K562 (cell line): Measurements from ENCODE around the gene PRRC2A. TPM values are rescaled to one million over a fixed set of nuclear protein-coding genes. Genes with fewer than 3 reads are reported as not detected.
A peak's percentile ranks its signal among the peaks of the same experiment; 100 is the strongest.

Experiments
- ATAC-seq: fragments of 200-7000 bp; cut with Tn5 transposase; 3 replicates; pipeline ENCODE4 v1.9.1; 2020; ENCODE audit warnings: moderate library complexity
- BruUV-seq: library from RNA; stranded (reverse); fragments of 400-500 nt; replicated peaks from 2 replicates; lab custom pipeline; 2021; lab: Mats Ljungman, UMichigan
- CTCF ChIA-PET: fragments of 300-600 bp; formaldehyde crosslinking; extraction: SDS; loops from one replicate; lab custom pipeline; 2021; ENCODE audit warnings: low intra/inter-chr PET ratio; lab: Yijun Ruan, JAX
- POLR2A ChIA-PET: fragments of 300-600, 350-650 bp; sonication (Branson Sonifier 250); formaldehyde crosslinking; extraction: SDS; loops from one replicate; lab custom pipeline; 2021; ENCODE audit warnings: antibody characterized with exemption, inconsistent platforms; lab: Yijun Ruan, JAX
- DNase-seq, 4 experiments: peaks; one replicate each; pipeline versions ENCODE4 v3.0.0 to v3.0.0-alpha.2; 2011 to 2018; ENCODE audit warnings: low spot score in 3 of 4, mixed read lengths in 3 of 4; ENCODE audit errors: extremely low read depth in 1 of 4
- FAIRE-seq: peaks from 2 replicates; lab custom pipeline; 2011; peaks lifted over from hg19 to GRCh38; lab: Jason Lieb, UNC
- H2AFZ ChIP-seq: 2 replicates; pipeline ENCODE4 v1.6.0; 2011; ENCODE audit warnings: low read depth, low read length, control low read depth, inconsistent platforms
- H3K27ac ChIP-seq: fragments of 200-600 bp; 3 replicates; pipeline ENCODE4 v1.8.0; 2011; ENCODE audit warnings: low read depth, mild to moderate bottlenecking, control low read depth, inconsistent platforms, low read length, moderate library complexity, mixed read lengths; ENCODE audit errors: extremely low read depth
- H3K27me3 ChIP-seq, 2 experiments: fragments of 300-600 bp in 1 of 2; 2 replicates in 1 of 2; 3 replicates in 1 of 2; pipeline versions ENCODE4 v1.6.0 to v1.8.0; 2011; ENCODE audit warnings: inconsistent platforms in 2 of 2, low read length in 2 of 2, mild to moderate bottlenecking in 1 of 2, mixed read lengths in 1 of 2, moderate library complexity in 1 of 2; ENCODE audit not compliant: control insufficient read depth in 2 of 2, insufficient read depth in 2 of 2
- H3K36me3 ChIP-seq: fragments of 300-600 bp; 3 replicates; pipeline ENCODE4 v1.8.0; 2011; ENCODE audit warnings: mild to moderate bottlenecking, low read length, inconsistent platforms; ENCODE audit not compliant: control insufficient read depth, insufficient read depth
- H3K4me1 ChIP-seq, 2 experiments: fragments of 200-600 bp in 1 of 2; replicated peaks in 1 of 2; 2 replicates in 1 of 2; 3 replicates in 1 of 2; pipeline versions ENCODE4 v1.5.1 to v1.8.0; 2011; ENCODE audit warnings: inconsistent platforms in 2 of 2, low read length in 2 of 2, mild to moderate bottlenecking in 1 of 2, mixed read lengths in 1 of 2, moderate library complexity in 1 of 2; ENCODE audit not compliant: control insufficient read depth in 2 of 2, insufficient read depth in 2 of 2
- H3K4me2 ChIP-seq: 2 replicates; pipeline ENCODE4 v1.6.1; 2011; ENCODE audit warnings: low read length, control low read depth, inconsistent platforms, mixed read lengths; ENCODE audit not compliant: insufficient read depth
- H3K4me3 ChIP-seq: fragments of 200-600 bp; sonication (generic), shearing (Covaris generic); 2 replicates; pipeline ENCODE4 v1.5.1; 2016; ENCODE audit warnings: control low read depth, inconsistent platforms
- H3K79me2 ChIP-seq: fragments of 200-600 bp; 3 replicates; pipeline ENCODE4 v1.8.0; 2011; ENCODE audit warnings: low read length, inconsistent platforms; ENCODE audit not compliant: control insufficient read depth, insufficient read depth
- H3K9ac ChIP-seq, 2 experiments: 2 replicates each; pipeline versions ENCODE4 v1.6.0 to v1.6.1; 2011; ENCODE audit warnings: low read depth in 2 of 2, low read length in 2 of 2, control low read depth in 1 of 2, inconsistent platforms in 1 of 2, mild to moderate bottlenecking in 1 of 2, mixed read lengths in 1 of 2; ENCODE audit not compliant: insufficient read depth in 1 of 2
- H3K9me1 ChIP-seq: one replicate; pipeline ENCODE4 v1.6.0; 2011; ENCODE audit warnings: inconsistent platforms, mild to moderate bottlenecking, low read length, moderate library complexity; ENCODE audit not compliant: control insufficient read depth, insufficient read depth
- H3K9me3 ChIP-seq: replicated peaks from 2 replicates; pipeline ENCODE4 v1.5.1; 2011; ENCODE audit warnings: low read depth, low read length, inconsistent platforms; ENCODE audit not compliant: control insufficient read depth, insufficient read depth
- H4K20me1 ChIP-seq: replicated peaks from 2 replicates; pipeline ENCODE4 v1.6.1; 2011; ENCODE audit warnings: low read length, inconsistent platforms, mixed read lengths; ENCODE audit not compliant: control insufficient read depth, insufficient read depth
- BDP1 ChIP-seq: IDR thresholded peaks from 3 replicates; pipeline ENCODE4 v1.6.1; 2011; ENCODE audit not compliant: insufficient read length, insufficient read depth
- C11orf30 ChIP-seq: fragments of 450-650 bp; IDR thresholded peaks from 2 replicates; pipeline ENCODE4 v1.6.1; 2016; ENCODE audit warnings: low read depth, mild to moderate bottlenecking
- CBX2 ChIP-seq: fragments of 200-600 bp; sonication (generic); IDR thresholded peaks from one replicate; pipeline ENCODE4 v1.6.1; 2012; ENCODE audit warnings: mild to moderate bottlenecking, low read length, inconsistent platforms; ENCODE audit not compliant: insufficient read depth, poor library complexity, severe bottlenecking
- IRF2 ChIP-seq: sonication (generic); formaldehyde crosslinking; IDR thresholded peaks from 2 replicates; pipeline ENCODE4 v1.8.1; 2022; ENCODE audit warnings: mild to moderate bottlenecking, missing genetic modification reagents
- NEUROD1 ChIP-seq: fragments of 150-350 bp; IDR thresholded peaks from 2 replicates; pipeline ENCODE4 v1.6.1; 2014; ENCODE audit warnings: borderline replicate concordance, low read length, low read depth; ENCODE audit not compliant: partially characterized antibody
- NR2C2 ChIP-seq, 2 experiments: fragments of 200-800 bp in 1 of 2; sonication (Bioruptor generic) in 1 of 2; sonication (generic) in 1 of 2; formaldehyde crosslinking in 1 of 2; IDR thresholded peaks; 2 replicates each; pipeline versions ENCODE4 v1.6.1 to v1.8.0; 2016 to 2022; ENCODE audit warnings: mild to moderate bottlenecking in 1 of 2, missing compliant biosample characterization in 1 of 2, missing genetic modification characterization in 1 of 2, missing genetic modification reagents in 1 of 2
- POLR2A ChIP-seq: fragments of 450-650 bp; conservative IDR thresholded peaks from 2 replicates; pipeline ENCODE4 v1.6.1; 2016
- POLR3A ChIP-seq: IDR thresholded peaks from 2 replicates; pipeline ENCODE4 v1.6.1; 2011; ENCODE audit warnings: borderline replicate concordance, mild to moderate bottlenecking, moderate library complexity; ENCODE audit not compliant: insufficient read length, insufficient read depth; ENCODE audit errors: extremely low read depth
- PRMT5 ChIP-seq: sonication (generic); formaldehyde crosslinking; IDR thresholded peaks from 2 replicates; pipeline ENCODE4 v1.5.0; 2020; ENCODE audit warnings: missing genetic modification reagents
- RUNX1 ChIP-seq: sonication (generic); IDR thresholded peaks from 2 replicates; pipeline ENCODE4 v1.6.1; 2016; ENCODE audit warnings: antibody characterized with exemption, low read depth
- SPI1 ChIP-seq: IDR thresholded peaks from 2 replicates; pipeline ENCODE4 v1.6.1; 2011; ENCODE audit warnings: low read depth, low read length, control low read depth, borderline replicate concordance
- STAT5B ChIP-seq: fragments of 250-450 bp; sonication (Bioruptor Pico); IDR thresholded peaks from 2 replicates; pipeline ENCODE4 v1.8.0; 2021; ENCODE audit warnings: mild to moderate bottlenecking, inconsistent platforms
- TAF7 ChIP-seq: fragments of 450-650 bp; IDR thresholded peaks from 2 replicates; pipeline ENCODE4 v1.6.1; 2016; ENCODE audit warnings: missing genetic modification characterization, missing compliant biosample characterization
- TRIM24 ChIP-seq, 2 experiments: fragments of 450-650 bp; IDR thresholded peaks; 2 replicates each; pipeline ENCODE4 v1.6.1; 2016
- ZMIZ1 ChIP-seq, 2 experiments: fragments of 150-350 bp in 1 of 2; IDR thresholded peaks; 2 replicates each; pipeline ENCODE4 v1.6.1; 2012 to 2016; ENCODE audit warnings: low read depth in 2 of 2, low read length in 2 of 2, mild to moderate bottlenecking in 1 of 2, moderate library complexity in 1 of 2
- ZNF24 ChIP-seq: fragments of 450-650 bp; IDR thresholded peaks from 2 replicates; pipeline ENCODE4 v1.6.1; 2016
- ZNF639 ChIP-seq, 2 experiments: fragments of 200-800 bp in 1 of 2; sonication (Bioruptor generic) in 1 of 2; sonication (generic) in 1 of 2; formaldehyde crosslinking in 1 of 2; IDR thresholded peaks in 1 of 2; conservative IDR thresholded peaks in 1 of 2; 2 replicates each; pipeline versions ENCODE4 v1.5.0 to v1.6.1; 2016 to 2020; ENCODE audit warnings: missing compliant biosample characterization in 1 of 2, missing genetic modification characterization in 1 of 2, missing genetic modification reagents in 1 of 2
- ZNF668 ChIP-seq: fragments of 250-450 bp; sonication (Bioruptor Pico); IDR thresholded peaks from 2 replicates; pipeline ENCODE4 v1.8.0; 2022; ENCODE audit warnings: mild to moderate bottlenecking, inconsistent platforms
- WGBS: fragments of 100-300 bp; shearing (Covaris generic); methylation state at CpG from one replicate; pipeline ENCODE4 v1.1.6; 2016; ENCODE audit warnings: low coverage, mixed read lengths; ENCODE audit not compliant: insufficient coverage; ENCODE audit errors: missing lambda C conversion rate; 5-methylcytosine and 5-hydroxymethylcytosine counted together
- in situ Hi-C: fragments of 300-500 bp; cut with MboI; formaldehyde crosslinking; loops from 4 replicates; pipeline ENCODE4 v1.15.0; 2018; ENCODE audit warnings: inconsistent platforms, mixed read lengths
- intact Hi-C: fragments of 100-400 bp; cut with micrococcal nuclease; formaldehyde crosslinking; loops from 2 replicates; pipeline ENCODE4 v1.14.2; 2022
- polyA plus RNA-seq, 8 experiments: library from polyadenylated mRNA; depleted of rRNA in 4 of 8; stranded (reverse) in 5 of 8; unstranded in 3 of 8; fragments of >200 nt; fragmentation: Nextera tagmentation in 2 of 8; fragmentation: Illumina TruSeq in 1 of 8; extraction: Ambion mirVana in 2 of 8; extraction: Trizol in 1 of 8; gene quantifications; 2 replicates each; pipeline versions ENCODE4 v1.2.1 to v1.2.3, GENCODE V29; 2011 to 2014; ENCODE audit warnings: inconsistent platforms in 1 of 8, missing spikeins in 1 of 8
- total RNA-seq, 7 experiments: library from RNA; depleted of rRNA in 6 of 7; stranded (reverse); fragments of >200 nt in 6 of 7; fragmentation: Illumina TruSeq in 2 of 7; extraction: Trizol in 2 of 7; gene quantifications; 2 replicates each; pipeline versions ENCODE4 v1.2.1 to v1.2.3, GENCODE V29; 2011 to 2021; ENCODE audit warnings: low replicate concordance in 1 of 7

Gene PRRC2A
- total and polyA plus RNA-seq, 9 of the 15 experiments (the other 6 are each of a cell fraction or from before 2014, with no cell fraction given), result 1.0 to 332 (median 63.0) TPM

- TF ChIP-seq ZNF639 (CRISPR knock-in tag; conservative IDR thresholded peaks at IDR 0.05 in 1 of 2, IDR thresholded peaks at IDR 0.05 in 1 of 2) (0 out of 4 replicates have a peak, but pooled peaks of 1 of the 2 experiments have one; percentile 23), TRIM24 (IDR thresholded peaks at IDR 0.05) (0 out of 4 replicates have a peak, but pooled peaks of 1 of the 2 experiments have one; percentile 19)
Measured at GRCh38 chr6:31615748-31616147, 4.8 kb upstream of the PRRC2A start (continued).

GRCh38 chr6:31617010-31617409, 3.5 kb upstream of the PRRC2A start:
- BruUV-seq, result no TSS peak
- Histone ChIP-seq H3K79me2 (peaks cover 14% of the 10 kb centered on the region), H3K9ac (no peak overlapping the region), H3K36me3 (peaks cover 11% of the 10 kb centered on the region), H3K9me1 (peaks cover under 1% of the 10 kb centered on the region), H3K4me2 (no peak overlapping the region), H3K4me3 (no peak overlapping the region), H3K9me3 (no peaks in the 10 kb centered on the region), H2AFZ (no peak overlapping the region), H3K27me3 (no peaks in the 10 kb centered on the region), H4K20me1 (0 out of 2 replicates have a peak, but pooled peaks cover 1% of the 10 kb centered on the region), H3K4me1 (peaks cover 28 to 41% of the 10 kb centered on the region in 2 experiments), H3K27ac (no peak overlapping the region)
- FAIRE-seq (no peak), ATAC-seq (no peak), DNase-seq (no peak)
- in situ Hi-C loops, result no loop called here
- CTCF ChIA-PET, result no interaction called here
- WGBS, result 44% methylated on average over 2 of the region's 2 CpGs
- POLR2A ChIA-PET, result interaction anchor here (0.6 to 1.1 kb wide), 2 partner anchors 43 to 217 kb away, joined by 3 to 5 read pairs; no protein-coding TSS in a partner anchor
- intact Hi-C loops, result no loop called here
- TF ChIP-seq ZMIZ1 (IDR thresholded peaks at IDR 0.05; ENCODE audit: low read depth in 2 of 2, low read length in 2 of 2) (no peak), NR2C2 (CRISPR knock-in tag; IDR thresholded peaks at IDR 0.05) (no peak), NR2C2 (tag; IDR thresholded peaks at IDR 0.05) (no peak), BDP1 (no peak), PRMT5 (CRISPR knock-in tag) (no peak), POLR2A (no peak), C11orf30 (no peak), IRF2 (CRISPR knock-in tag) (no peak), TAF7 (no peak), CBX2 (no peak), POLR3A (no peak), STAT5B (CRISPR knock-in tag) (no peak), SPI1 (no peak), ZNF668 (CRISPR knock-in tag) (no peak), RUNX1 (no peak), ZNF24 (no peak), NEUROD1 (no peak)
